ENCODE measurements around the gene RNU11.
"Not testable (repeated sequence)": the region's sequence is repeated elsewhere in the genome, so short reads cannot be mapped to it uniquely, and the experiment has no call there.

Gene RNU11

DNA sequence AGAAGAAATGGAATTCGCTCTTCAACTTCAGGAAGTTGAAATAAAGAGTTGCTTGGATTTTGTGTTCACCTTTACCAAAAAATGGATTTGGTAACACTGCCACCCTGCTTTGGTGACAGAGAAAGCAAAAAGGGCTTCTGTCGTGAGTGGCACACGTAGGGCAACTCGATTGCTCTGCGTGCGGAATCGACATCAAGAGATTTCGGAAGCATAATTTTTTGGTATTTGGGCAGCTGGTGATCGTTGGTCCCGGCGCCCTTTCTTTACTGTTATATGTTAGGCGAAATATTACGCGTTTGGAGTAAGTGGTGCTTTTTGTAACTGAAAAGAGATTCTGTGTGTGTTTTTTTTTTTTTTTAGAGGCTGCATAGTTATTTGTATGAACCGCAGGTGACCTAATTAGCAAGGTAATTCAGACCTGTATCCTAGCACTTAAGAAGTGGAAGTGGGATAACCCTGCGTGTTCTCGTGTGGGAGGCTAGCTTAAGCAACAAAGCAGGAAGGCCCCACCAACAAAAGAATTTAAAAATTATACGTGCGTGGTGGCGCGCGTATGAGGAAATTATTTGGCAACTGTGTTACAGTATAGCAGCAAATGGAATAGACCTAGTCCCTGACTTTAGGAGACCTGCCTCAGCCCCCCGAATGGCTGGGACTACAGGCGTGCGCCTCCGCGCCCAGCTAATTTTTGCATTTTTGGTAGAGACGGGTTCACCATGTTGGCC is at the start of gene RNU11:
Gene RNU11 (plus strand): TSS at position 127 of the 725 bp plus-strand sequence.
- peak; percentile 86 to 93 for DNase-seq

DNA sequence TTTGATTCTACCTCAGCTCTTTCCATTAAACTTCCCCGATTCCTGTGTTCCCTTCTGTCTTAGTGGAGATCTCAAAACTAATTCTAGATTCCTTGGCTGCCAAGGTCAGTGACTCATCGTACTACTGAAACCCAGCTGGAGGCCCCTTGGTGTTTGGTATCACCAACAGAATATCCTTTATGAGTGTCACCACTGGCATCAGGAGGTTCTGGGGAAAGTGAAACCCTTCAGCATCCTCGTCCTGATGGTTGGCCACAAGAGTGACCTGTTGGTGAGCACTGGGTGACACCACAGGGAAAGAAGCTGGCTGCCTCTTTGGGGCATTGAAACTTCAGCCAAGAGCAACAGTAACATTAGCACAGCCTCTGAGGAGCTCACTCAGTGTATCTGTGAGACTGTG is 46.7 kb upstream of the RNU11 start:
- DNase-seq, result no peak

- no peak for DNase-seq
These were observed 45.6 kb upstream of the RNU11 start for GRCh38 chr1:28602536-28603439.

DNA sequence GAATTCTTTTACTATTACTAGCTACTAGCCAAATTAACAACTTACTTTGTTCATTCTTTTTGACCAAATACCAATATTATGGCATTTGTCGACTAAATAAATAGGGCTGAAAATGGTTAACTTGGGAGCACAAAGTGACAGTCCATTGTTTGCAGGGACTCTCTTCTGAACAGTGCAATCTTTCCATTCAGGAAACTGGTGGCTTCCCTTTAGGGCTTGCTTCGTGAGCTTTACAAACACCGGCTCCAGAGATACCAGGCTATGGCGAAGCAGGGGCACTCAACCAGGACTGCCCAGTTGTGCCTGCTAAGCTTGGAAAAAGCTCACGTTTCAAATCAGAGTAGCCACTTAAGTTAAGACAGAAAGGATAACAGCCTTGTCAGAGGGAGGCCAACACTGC is 44.0 kb upstream of the RNU11 start:
- DNase-seq, result no peak

- no peak for DNase-seq
These were observed 43.4 kb upstream of the RNU11 start for GRCh38 chr1:28604962-28605361.

- DNase-seq, result no peak
These were observed 41.6 kb upstream of the RNU11 start for GRCh38 chr1:28606771-28607170.

DNA sequence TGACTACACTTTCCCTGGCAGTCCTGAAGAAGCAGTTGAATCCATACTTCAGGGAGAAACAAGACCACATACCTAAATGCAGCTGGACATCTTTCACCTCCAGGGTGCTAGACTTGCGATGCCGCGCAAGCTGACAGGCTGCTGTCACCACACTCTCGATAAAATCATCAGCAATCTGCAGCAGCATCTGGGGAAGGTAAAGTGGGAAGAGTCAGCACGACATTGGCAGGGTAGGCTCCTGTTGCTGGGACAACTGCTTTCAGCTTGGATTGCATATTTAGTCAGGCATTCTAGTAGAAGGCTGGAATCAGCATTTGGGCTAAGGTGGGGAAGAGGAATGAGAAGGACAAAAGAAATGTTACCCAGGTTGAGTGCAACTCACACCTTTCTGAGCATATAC is 35.2 kb upstream of the RNU11 start:
- no peak for DNase-seq

DNA sequence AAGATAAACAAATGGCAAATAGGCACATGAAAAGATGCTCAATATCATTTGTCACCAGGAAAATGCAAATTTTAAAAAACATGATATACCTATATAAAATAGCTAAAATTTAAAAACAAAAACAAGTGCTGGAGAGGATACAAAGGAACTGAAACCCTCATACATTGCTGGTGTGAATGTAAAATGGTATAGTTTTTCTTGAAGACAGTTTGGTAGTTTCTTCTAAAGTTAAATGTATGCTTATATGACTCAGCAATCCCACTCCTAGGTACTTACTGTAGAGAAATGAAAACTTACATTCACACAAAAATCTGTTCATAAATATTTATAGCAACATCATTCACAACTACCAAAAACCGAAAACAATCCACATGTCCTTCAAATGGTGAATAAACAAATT is 16.7 kb upstream of the RNU11 start:
- DNase-seq, result no peak

DNA sequence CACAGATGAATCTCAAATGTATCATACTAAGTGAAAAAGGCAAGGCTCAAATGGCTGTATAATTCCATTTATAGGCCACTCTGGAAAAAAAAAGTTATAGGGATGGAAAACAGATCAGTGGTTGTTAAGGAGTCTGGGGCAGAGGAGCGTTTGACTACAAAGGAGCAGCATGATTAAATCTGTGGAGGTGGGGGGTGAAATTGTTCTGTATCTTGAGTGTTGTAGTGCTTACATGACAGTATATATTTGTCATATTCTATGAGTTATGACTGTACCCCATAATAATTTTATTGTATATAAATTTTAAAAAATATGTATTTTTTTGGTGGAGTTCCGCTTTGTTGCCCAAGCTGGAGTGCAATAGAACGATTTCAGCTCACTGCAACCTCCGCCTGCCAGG is 15.8 kb upstream of the RNU11 start:
- no peak for DNase-seq

DNA sequence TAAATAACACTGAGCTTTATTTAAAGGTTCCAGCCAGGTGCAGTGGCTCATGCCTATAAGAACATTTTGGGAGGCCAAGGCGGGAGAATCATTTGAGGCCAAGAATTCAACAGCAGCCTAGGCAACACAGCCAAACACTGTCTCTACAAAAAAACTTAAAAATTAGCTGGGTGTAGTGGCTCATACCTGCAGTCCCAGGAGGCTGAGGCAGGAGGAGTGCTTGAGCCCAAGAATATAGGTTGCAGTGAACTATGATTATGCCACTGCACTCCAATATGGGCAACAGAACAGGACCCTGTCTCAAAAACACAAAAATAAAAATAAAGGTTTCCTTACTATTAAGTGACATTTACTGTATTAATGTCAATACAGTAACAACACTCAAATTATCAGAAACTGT is 7.6 kb upstream of the RNU11 start:
- DNase-seq, result no peak

GRCh38 chr1:28642056-28642846 is 6.1 kb upstream of the RNU11 start:
- no peak for DNase-seq

GRCh38 chr1:28642847-28643635 is 5.4 kb upstream of the RNU11 start, which contains the start of gene TAF12:
Gene TAF12 (minus strand): TSS chr1:28643067. CDS start chr1:28622081, 20,986 bp downstream.
- DNase-seq, result peak; percentile 91 to 95

GRCh38 chr1:28644494-28644893 is 3.9 kb upstream of the RNU11 start:
- no peak for DNase-seq

GRCh38 chr1:28645406-28645805 is 3.0 kb upstream of the RNU11 start:
- not testable (repeated sequence) for DNase-seq

DNA sequence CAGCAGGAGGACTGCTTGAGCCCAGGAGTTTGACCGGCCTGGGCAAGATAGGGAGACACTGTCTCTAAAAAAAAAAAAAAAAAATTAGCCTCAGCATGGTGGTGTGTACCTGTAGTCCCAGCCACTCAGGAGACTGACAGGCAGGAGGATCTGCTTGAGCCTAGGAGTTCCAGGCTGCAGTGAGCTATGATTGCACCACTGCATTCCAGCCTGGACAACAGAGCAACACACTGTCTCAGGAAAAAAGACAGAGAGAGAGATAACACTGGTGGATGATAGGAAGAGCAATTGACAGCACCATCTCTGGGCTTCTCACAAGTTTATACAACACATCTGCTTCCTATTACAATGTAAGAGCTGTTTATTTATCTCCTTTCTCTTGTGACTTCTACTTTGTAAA is 2.4 kb upstream of the RNU11 start:
- DNase-seq, result no peak

DNA sequence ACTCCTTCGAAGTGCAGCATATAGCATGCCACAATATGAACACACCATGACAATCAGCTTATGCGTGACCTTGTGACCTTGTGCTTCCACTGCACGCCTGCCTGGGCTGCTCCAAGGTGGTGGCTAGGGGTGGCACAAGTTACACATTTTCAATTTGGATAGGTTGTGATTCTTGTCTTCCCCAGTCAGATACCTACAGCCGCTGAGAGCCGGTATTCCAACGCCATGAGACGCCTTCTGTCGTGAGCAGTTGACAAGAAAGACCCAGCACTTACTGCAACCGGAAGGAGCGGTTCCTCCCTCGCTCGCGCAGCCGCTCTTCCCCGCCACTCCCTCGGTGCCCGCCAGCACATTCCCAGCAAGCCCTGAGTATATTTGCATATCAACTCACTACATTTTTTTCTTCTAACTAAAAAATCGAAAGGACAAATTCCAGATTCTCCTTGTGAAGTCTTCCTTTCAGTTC is 359 bp upstream of the RNU11 start:
- peak in 1 of 2 experiments; percentile 85 for DNase-seq

GRCh38 chr1:28653063-28653462 is 4.7 kb downstream of the RNU11 start:
- not testable (repeated sequence) for DNase-seq

- not testable (repeated sequence) for DNase-seq
These were observed 5.5 kb downstream of the RNU11 start for GRCh38 chr1:28653870-28654269.

DNA sequence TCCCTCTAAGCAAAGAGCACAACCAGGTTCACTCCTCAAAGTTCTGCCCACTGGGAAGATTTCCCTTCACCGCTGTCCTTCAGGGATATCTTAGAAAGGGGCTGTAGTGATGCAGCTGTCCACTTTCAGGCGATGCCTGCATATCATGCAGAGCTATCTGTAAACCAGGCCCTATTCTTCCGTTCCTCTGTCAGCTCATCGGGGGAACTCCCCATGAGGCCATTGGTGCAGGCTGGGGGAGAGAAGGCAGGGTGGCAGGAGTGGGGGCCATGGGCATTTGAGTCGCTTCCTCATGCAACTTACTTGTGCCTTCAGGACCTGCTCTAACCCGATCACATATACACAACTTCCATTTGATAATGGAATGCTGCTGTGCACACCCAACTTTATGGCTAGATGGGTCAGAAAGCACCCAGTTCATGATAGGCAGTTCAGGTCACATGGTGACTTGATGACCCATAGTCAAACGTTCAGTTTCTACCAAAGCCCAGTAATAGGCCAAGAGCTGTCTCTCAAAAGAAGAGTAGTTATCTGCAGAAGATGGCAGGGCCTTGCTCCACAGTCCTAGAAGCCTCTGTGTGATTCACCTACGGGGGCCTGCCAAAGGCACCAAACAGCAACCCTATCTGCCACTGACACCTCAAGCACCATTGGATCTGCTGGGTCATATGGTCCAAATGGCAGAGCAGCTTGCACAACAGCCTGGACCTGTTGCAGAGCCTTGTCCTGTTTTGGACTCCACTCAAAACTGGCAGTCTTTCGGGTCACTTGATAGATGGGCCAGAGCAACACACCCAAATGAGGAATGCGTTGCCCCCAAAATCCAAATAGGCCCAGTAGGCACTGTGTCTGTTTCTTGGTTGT is 7.3 kb downstream of the RNU11 start:
- DNase-seq, result not testable (repeated sequence)

- DNase-seq, result no peak
These were observed 7.9 kb downstream of the RNU11 start for GRCh38 chr1:28656335-28656734.

DNA sequence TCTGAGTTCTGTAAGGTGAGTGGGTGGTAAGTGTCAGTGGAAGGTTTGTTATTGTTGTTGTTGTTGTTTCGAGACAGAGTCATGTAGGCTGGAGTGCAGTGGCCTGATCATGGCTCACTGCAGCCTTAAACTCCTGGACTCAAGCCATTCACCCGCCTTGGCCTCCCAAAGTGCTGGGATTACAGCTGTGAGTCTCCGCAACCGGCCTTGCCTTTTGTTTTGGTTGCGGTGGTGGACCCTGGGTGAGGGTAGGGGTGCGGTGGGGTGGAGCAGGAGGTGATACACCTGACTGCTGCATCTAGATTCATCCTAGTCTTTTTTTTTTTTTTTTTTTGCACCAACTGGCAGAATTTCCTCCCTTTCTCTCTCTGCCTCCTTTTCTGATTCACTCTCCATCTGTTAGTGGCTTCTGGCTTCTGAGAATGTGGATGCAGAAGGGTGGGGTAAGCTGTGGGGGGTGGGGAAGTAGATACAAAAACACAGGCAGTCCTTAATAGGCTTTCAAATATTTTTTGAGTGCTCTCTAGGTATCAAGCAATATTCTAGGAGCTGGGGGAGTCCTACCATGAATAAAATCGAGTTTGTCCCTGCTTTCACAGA is 15.6 kb downstream of the RNU11 start:
- no peak for DNase-seq

Measured in NCI-H187 (cell line).